K562 (cell line): ENCODE data around the gene BRME1. TPM values are rescaled to one million over a fixed set of nuclear protein-coding genes. Genes with fewer than 3 reads are reported as not detected.
A peak's percentile ranks its signal among the peaks of the same experiment; 100 is the strongest.

Experiments
- ATAC-seq: fragments of 200-7000 bp; cut with Tn5 transposase; 3 replicates; pipeline ENCODE4 v1.9.1; 2020; ENCODE audit warnings: moderate library complexity
- BruUV-seq: library from RNA; stranded (reverse); fragments of 400-500 nt; replicated peaks from 2 replicates; lab custom pipeline; 2021; lab: Mats Ljungman, UMichigan
- CTCF ChIA-PET: fragments of 300-600 bp; formaldehyde crosslinking; extraction: SDS; loops from one replicate; lab custom pipeline; 2021; ENCODE audit warnings: low intra/inter-chr PET ratio; lab: Yijun Ruan, JAX
- POLR2A ChIA-PET: fragments of 300-600, 350-650 bp; sonication (Branson Sonifier 250); formaldehyde crosslinking; extraction: SDS; loops from one replicate; lab custom pipeline; 2021; ENCODE audit warnings: antibody characterized with exemption, inconsistent platforms; lab: Yijun Ruan, JAX
- DNase-seq, 4 experiments: peaks; one replicate each; pipeline versions ENCODE4 v3.0.0 to v3.0.0-alpha.2; 2011 to 2018; ENCODE audit warnings: low spot score in 3 of 4, mixed read lengths in 3 of 4; ENCODE audit errors: extremely low read depth in 1 of 4
- FAIRE-seq: peaks from 2 replicates; lab custom pipeline; 2011; peaks lifted over from hg19 to GRCh38; lab: Jason Lieb, UNC
- H2AFZ ChIP-seq: 2 replicates; pipeline ENCODE4 v1.6.0; 2011; ENCODE audit warnings: low read depth, low read length, control low read depth, inconsistent platforms
- H3K27ac ChIP-seq: fragments of 200-600 bp; 3 replicates; pipeline ENCODE4 v1.8.0; 2011; ENCODE audit warnings: low read depth, mild to moderate bottlenecking, control low read depth, inconsistent platforms, low read length, moderate library complexity, mixed read lengths; ENCODE audit errors: extremely low read depth
- H3K27me3 ChIP-seq, 2 experiments: fragments of 300-600 bp in 1 of 2; 2 replicates in 1 of 2; 3 replicates in 1 of 2; pipeline versions ENCODE4 v1.6.0 to v1.8.0; 2011; ENCODE audit warnings: inconsistent platforms in 2 of 2, low read length in 2 of 2, mild to moderate bottlenecking in 1 of 2, mixed read lengths in 1 of 2, moderate library complexity in 1 of 2; ENCODE audit not compliant: control insufficient read depth in 2 of 2, insufficient read depth in 2 of 2
- H3K36me3 ChIP-seq: fragments of 300-600 bp; 3 replicates; pipeline ENCODE4 v1.8.0; 2011; ENCODE audit warnings: mild to moderate bottlenecking, low read length, inconsistent platforms; ENCODE audit not compliant: control insufficient read depth, insufficient read depth
- H3K4me1 ChIP-seq, 2 experiments: fragments of 200-600 bp in 1 of 2; replicated peaks in 1 of 2; 2 replicates in 1 of 2; 3 replicates in 1 of 2; pipeline versions ENCODE4 v1.5.1 to v1.8.0; 2011; ENCODE audit warnings: inconsistent platforms in 2 of 2, low read length in 2 of 2, mild to moderate bottlenecking in 1 of 2, mixed read lengths in 1 of 2, moderate library complexity in 1 of 2; ENCODE audit not compliant: control insufficient read depth in 2 of 2, insufficient read depth in 2 of 2
- H3K4me2 ChIP-seq: 2 replicates; pipeline ENCODE4 v1.6.1; 2011; ENCODE audit warnings: low read length, control low read depth, inconsistent platforms, mixed read lengths; ENCODE audit not compliant: insufficient read depth
- H3K4me3 ChIP-seq: fragments of 200-600 bp; sonication (generic), shearing (Covaris generic); 2 replicates; pipeline ENCODE4 v1.5.1; 2016; ENCODE audit warnings: control low read depth, inconsistent platforms
- H3K79me2 ChIP-seq: fragments of 200-600 bp; 3 replicates; pipeline ENCODE4 v1.8.0; 2011; ENCODE audit warnings: low read length, inconsistent platforms; ENCODE audit not compliant: control insufficient read depth, insufficient read depth
- H3K9ac ChIP-seq, 2 experiments: 2 replicates each; pipeline versions ENCODE4 v1.6.0 to v1.6.1; 2011; ENCODE audit warnings: low read depth in 2 of 2, low read length in 2 of 2, control low read depth in 1 of 2, inconsistent platforms in 1 of 2, mild to moderate bottlenecking in 1 of 2, mixed read lengths in 1 of 2; ENCODE audit not compliant: insufficient read depth in 1 of 2
- H3K9me1 ChIP-seq: one replicate; pipeline ENCODE4 v1.6.0; 2011; ENCODE audit warnings: inconsistent platforms, mild to moderate bottlenecking, low read length, moderate library complexity; ENCODE audit not compliant: control insufficient read depth, insufficient read depth
- H3K9me3 ChIP-seq: replicated peaks from 2 replicates; pipeline ENCODE4 v1.5.1; 2011; ENCODE audit warnings: low read depth, low read length, inconsistent platforms; ENCODE audit not compliant: control insufficient read depth, insufficient read depth
- H4K20me1 ChIP-seq: replicated peaks from 2 replicates; pipeline ENCODE4 v1.6.1; 2011; ENCODE audit warnings: low read length, inconsistent platforms, mixed read lengths; ENCODE audit not compliant: control insufficient read depth, insufficient read depth
- BCOR ChIP-seq: fragments of 450-650 bp; IDR thresholded peaks from 2 replicates; pipeline ENCODE4 v1.6.1; 2016
- CBX1 ChIP-seq: sonication (generic); IDR thresholded peaks from 2 replicates; pipeline ENCODE4 v1.6.1; 2016; ENCODE audit warnings: antibody characterized with exemption, low read depth, mild to moderate bottlenecking
- CREB1 ChIP-seq, 2 experiments: sonication (generic) in 1 of 2; formaldehyde crosslinking in 1 of 2; IDR thresholded peaks; 2 replicates each; pipeline versions ENCODE4 v1.6.1 to v1.8.0; 2012 to 2022; ENCODE audit warnings: inconsistent platforms in 1 of 2, mild to moderate bottlenecking in 1 of 2, missing genetic modification reagents in 1 of 2, moderate library complexity in 1 of 2
- E2F6 ChIP-seq, 2 experiments: IDR thresholded peaks; 2 replicates each; pipeline ENCODE4 v1.6.1; 2011; ENCODE audit warnings: borderline replicate concordance in 1 of 2, control low read depth in 1 of 2, low read depth in 1 of 2, low read length in 1 of 2, mild to moderate bottlenecking in 1 of 2, mixed read lengths in 1 of 2, moderate library complexity in 1 of 2; ENCODE audit not compliant: insufficient read depth in 1 of 2, insufficient read length in 1 of 2, poor library complexity in 1 of 2, severe bottlenecking in 1 of 2; ENCODE audit errors: extremely low read depth in 1 of 2
- HDAC2 ChIP-seq: fragments of 450-650 bp; IDR thresholded peaks from 2 replicates; pipeline ENCODE4 v1.6.1; 2016; ENCODE audit warnings: mild to moderate bottlenecking
- ILF3 ChIP-seq: fragments of 450-650 bp; IDR thresholded peaks from 2 replicates; pipeline ENCODE4 v1.6.1; 2018; ENCODE audit warnings: antibody characterized with exemption, mild to moderate bottlenecking, moderate library complexity, borderline replicate concordance
- MYBL2 ChIP-seq, 2 experiments: fragments of 450-650 bp in 1 of 2; sonication (generic) in 1 of 2; formaldehyde crosslinking in 1 of 2; IDR thresholded peaks; 2 replicates each; pipeline versions ENCODE4 v1.6.1 to v1.8.1; 2017 to 2022; ENCODE audit warnings: borderline replicate concordance in 1 of 2, inconsistent platforms in 1 of 2, low read depth in 1 of 2, mild to moderate bottlenecking in 1 of 2, missing genetic modification reagents in 1 of 2, moderate library complexity in 1 of 2
- NCOA4 ChIP-seq: fragments of 450-650 bp; IDR thresholded peaks from 2 replicates; pipeline ENCODE4 v1.6.1; 2018; ENCODE audit warnings: mild to moderate bottlenecking; ENCODE audit not compliant: partially characterized antibody
- NFATC3 ChIP-seq: fragments of 450-650 bp; IDR thresholded peaks from 2 replicates; pipeline ENCODE4 v1.6.1; 2017; ENCODE audit warnings: mild to moderate bottlenecking
- PTRF ChIP-seq: fragments of 450-650 bp; IDR thresholded peaks from 2 replicates; pipeline ENCODE4 v1.6.1; 2016; ENCODE audit warnings: mild to moderate bottlenecking, missing genetic modification characterization, missing compliant biosample characterization
- RBM25 ChIP-seq: fragments of 200-400 bp; formaldehyde crosslinking; IDR thresholded peaks from 2 replicates; pipeline ENCODE4 v1.6.1; 2018; ENCODE audit warnings: low read length, low read depth, moderate library complexity; ENCODE audit not compliant: severe bottlenecking
- SIRT6 ChIP-seq: IDR thresholded peaks from one replicate; pipeline ENCODE4 v1.6.1; 2012; ENCODE audit warnings: low read depth, mild to moderate bottlenecking, control low read depth, inconsistent platforms, low read length, moderate library complexity
- ZNF146 ChIP-seq: IDR thresholded peaks from one replicate; pipeline ENCODE4 v1.6.1; 2018; ENCODE audit warnings: missing compliant biosample characterization; ENCODE audit not compliant: unreplicated experiment
- ZNF174 ChIP-seq: fragments of 250-450 bp; sonication (Bioruptor Pico); IDR thresholded peaks from 2 replicates; pipeline ENCODE4 v1.4.0; 2020; ENCODE audit warnings: mild to moderate bottlenecking
- WGBS: fragments of 100-300 bp; shearing (Covaris generic); methylation state at CpG from one replicate; pipeline ENCODE4 v1.1.6; 2016; ENCODE audit warnings: low coverage, mixed read lengths; ENCODE audit not compliant: insufficient coverage; ENCODE audit errors: missing lambda C conversion rate; 5-methylcytosine and 5-hydroxymethylcytosine counted together
- in situ Hi-C: fragments of 300-500 bp; cut with MboI; formaldehyde crosslinking; loops from 4 replicates; pipeline ENCODE4 v1.15.0; 2018; ENCODE audit warnings: inconsistent platforms, mixed read lengths
- intact Hi-C: fragments of 100-400 bp; cut with micrococcal nuclease; formaldehyde crosslinking; loops from 2 replicates; pipeline ENCODE4 v1.14.2; 2022
- polyA plus RNA-seq, 8 experiments: library from polyadenylated mRNA; depleted of rRNA in 4 of 8; stranded (reverse) in 5 of 8; unstranded in 3 of 8; fragments of >200 nt; fragmentation: Nextera tagmentation in 2 of 8; fragmentation: Illumina TruSeq in 1 of 8; extraction: Ambion mirVana in 2 of 8; extraction: Trizol in 1 of 8; gene quantifications; 2 replicates each; pipeline versions ENCODE4 v1.2.1 to v1.2.3, GENCODE V29; 2011 to 2014; ENCODE audit warnings: inconsistent platforms in 1 of 8, missing spikeins in 1 of 8
- total RNA-seq, 7 experiments: library from RNA; depleted of rRNA in 6 of 7; stranded (reverse); fragments of >200 nt in 6 of 7; fragmentation: Illumina TruSeq in 2 of 7; extraction: Trizol in 2 of 7; gene quantifications; 2 replicates each; pipeline versions ENCODE4 v1.2.1 to v1.2.3, GENCODE V29; 2011 to 2021; ENCODE audit warnings: low replicate concordance in 1 of 7
- TF ChIP-seq, protein P1 (sequence below): IDR thresholded peaks from 2 replicates; pipeline ENCODE4 v1.6.1; 2011; ENCODE audit not compliant: insufficient read length; ENCODE audit errors: extremely low read depth

BRME1 gene
- total and polyA plus RNA-seq, 9 of the 15 experiments (the other 6 are each of a cell fraction or from before 2014, with no cell fraction given), result 0.75 to 6.1 (median 3.6) TPM

DNA sequence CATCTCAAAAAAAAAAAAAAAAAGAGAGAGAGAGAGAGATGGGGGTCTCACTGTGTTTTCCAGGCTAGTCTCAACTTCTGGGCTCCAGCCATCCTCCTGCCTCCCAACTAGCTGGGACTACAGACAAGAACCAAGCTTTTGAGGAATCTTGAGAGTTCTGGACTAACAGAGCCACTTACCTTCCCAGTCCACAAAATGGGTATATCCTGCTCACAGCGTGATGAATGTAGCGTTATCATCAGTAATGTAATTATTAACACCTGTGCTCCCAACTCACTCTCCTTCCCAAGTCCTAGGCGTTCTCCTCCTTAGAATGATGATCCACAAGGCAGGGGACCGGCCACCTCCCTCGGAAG, 33.6 kb downstream of the BRME1 start:
- peak overlapping the region; percentile 77 for H3K4me2 ChIP-seq
- POLR2A ChIA-PET, result interaction anchor here (0.7 to 1.5 kb wide), 3 partner anchors 26 to 209 kb away, joined by 3 to 5 read pairs (median 4); partner anchors contain the start of gene RLN3
- BruUV-seq, result no TSS peak

GRCh38 chr19:13870873-13871272, 35.0 kb downstream of the BRME1 start:
- in situ Hi-C loops, result loop anchor here (10.0 kb wide), 1 partner anchor 614 kb away; no protein-coding TSS in a partner anchor
- peaks cover 6 to 29% of the 10 kb centered on the region in 2 experiments for H3K4me1 ChIP-seq
- H3K9ac ChIP-seq, result peak overlapping the region in 1 of 2 experiments; percentile 65; a peak in 1 of 4 replicates
- FAIRE-seq, result no peak
- H3K27me3 ChIP-seq, result peaks cover 8 to 16% of the 10 kb centered on the region in 2 experiments; a peak in 4 of 5 replicates
- POLR2A ChIA-PET, result interaction anchor here (0.8 kb wide), 1 partner anchor 240 kb away, joined by 3 read pairs; no protein-coding TSS in a partner anchor
- H3K9me1 ChIP-seq, result no peaks in the 10 kb centered on the region
- WGBS, result 31% methylated on average over 4 of the region's 4 CpGs
- H2AFZ ChIP-seq, result no peak overlapping the region
- no peaks in the 10 kb centered on the region for H3K79me2 ChIP-seq
- intact Hi-C loops, result no loop called here
- CTCF ChIA-PET, result no interaction called here
- peaks cover 5% of the 10 kb centered on the region; the same call in 1 of the 2 replicates for H4K20me1 ChIP-seq
- no peak overlapping the region for H3K4me2 ChIP-seq
- no TSS peak for BruUV-seq
- H3K27ac ChIP-seq, result no peak overlapping the region
- no peaks in the 10 kb centered on the region for H3K36me3 ChIP-seq
- no peak overlapping the region for H3K4me3 ChIP-seq
- ATAC-seq, result no peak
- H3K9me3 ChIP-seq, result no peaks in the 10 kb centered on the region; the same call in 1 of the 2 replicates
- DNase-seq, result no peak
- TF ChIP-seq SIRT6 (no peak), CBX1 (no peak), MYBL2 (IDR thresholded peaks at IDR 0.05; ENCODE audit: low read depth) (no peak), MYBL2 (CRISPR knock-in tag; IDR thresholded peaks at IDR 0.05; ENCODE audit: borderline replicate concordance) (no peak), ZNF174 (no peak), E2F6 (IDR thresholded peaks at IDR 0.05; ENCODE audit: borderline replicate concordance in 1 of 2, extremely low read depth in 1 of 2, insufficient read depth in 1 of 2, insufficient read length in 1 of 2, low read depth in 1 of 2, low read length in 1 of 2, poor library complexity in 1 of 2, severe bottlenecking in 1 of 2) (no peak), NCOA4 (no peak), PTRF (tag) (no peak), ILF3 (no peak), NFATC3 (no peak)
- TF ChIP-seq, protein P1, sequence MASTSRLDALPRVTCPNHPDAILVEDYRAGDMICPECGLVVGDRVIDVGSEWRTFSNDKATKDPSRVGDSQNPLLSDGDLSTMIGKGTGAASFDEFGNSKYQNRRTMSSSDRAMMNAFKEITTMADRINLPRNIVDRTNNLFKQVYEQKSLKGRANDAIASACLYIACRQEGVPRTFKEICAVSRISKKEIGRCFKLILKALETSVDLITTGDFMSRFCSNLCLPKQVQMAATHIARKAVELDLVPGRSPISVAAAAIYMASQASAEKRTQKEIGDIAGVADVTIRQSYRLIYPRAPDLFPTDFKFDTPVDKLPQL, result no peak

More for the DNA sequence above, 33.6 kb downstream of the BRME1 start:
- Histone ChIP-seq H3K9ac (peak overlapping the region; percentile 62 to 89; a peak in 3 of 4 replicates), H3K27ac (peak overlapping the region; percentile 42; the same call in 1 of the 3 replicates), H3K27me3 (peaks cover 3 to 4% of the 10 kb centered on the region in 2 experiments; a peak in 1 of 5 replicates), H3K9me3 (no peaks in the 10 kb centered on the region; the same call in 1 of the 2 replicates), H2AFZ (peak overlapping the region; percentile 96), H4K20me1 (no peaks in the 10 kb centered on the region), H3K36me3 (no peaks in the 10 kb centered on the region), H3K4me3 (peak overlapping the region; percentile 58), H3K79me2 (no peaks in the 10 kb centered on the region), H3K9me1 (no peaks in the 10 kb centered on the region), H3K4me1 (peaks cover 6 to 32% of the 10 kb centered on the region in 2 experiments)
- in situ Hi-C loops (loop anchor here (10.0 kb wide), 1 partner anchor 612 kb away; no protein-coding TSS in a partner anchor), intact Hi-C loops (no loop called here)
- TF ChIP-seq ZNF146 (CRISPR knock-in tag), result no peak
- TF ChIP-seq HDAC2, result peak; percentile 46; the same call in 1 of the 2 replicates
- TF ChIP-seq CREB1 (IDR thresholded peaks at IDR 0.05), result no peak
- TF ChIP-seq CREB1 (CRISPR knock-in tag; IDR thresholded peaks at IDR 0.05), result 0 out of 2 replicates have a peak, but pooled peaks have one; percentile 21
- peak; percentile 42 for TF ChIP-seq RBM25
- TF ChIP-seq BCOR, result peak; percentile 69; the same call in 1 of the 2 replicates
- CTCF ChIA-PET, result interaction anchor here (0.6 kb wide), 1 partner anchor 101 kb away, joined by 3 read pairs; no protein-coding TSS in a partner anchor
- WGBS, result 12% methylated on average over 5 of the region's 5 CpGs
- FAIRE-seq, result no peak
- DNase-seq, result no peak
- ATAC-seq, result no peak
